Stomach (tissue), 9 donors: Measurements from ENCODE around the gene MED13L. TPM values are rescaled to one million over a fixed set of nuclear protein-coding genes. Genes with fewer than 3 reads are reported as not detected.

Source experiments
- DNase-seq, 2 donors: peaks; one replicate each; pipeline versions ENCODE4 v3.0.0 to v3.0.0-alpha.2; 2013 to 2019
- H3K27ac ChIP-seq, 5 donors: fragments of 200-600 bp in 4 of 5; sonication (generic) in 4 of 5; one replicate each; pipeline ENCODE4 v1.5.1; 2013 to 2019; ENCODE audit warnings: mild to moderate bottlenecking in 1 of 5, moderate library complexity in 1 of 5
- H3K27me3 ChIP-seq, 3 donors: fragments of 200-600 bp; sonication (generic); one replicate each; pipeline ENCODE4 v1.5.1; 2017 to 2019; ENCODE audit warnings: mixed run types in 1 of 3
- H3K36me3 ChIP-seq, 4 donors: fragments of 200-600 bp; sonication (generic); 1 replicate in 3 of 4; 2 replicates in 1 of 4; pipeline ENCODE4 v1.5.1; 2016 to 2019
- H3K4me1 ChIP-seq, 4 donors: fragments of 200-600 bp; sonication (generic); one replicate each; pipeline ENCODE4 v1.5.1; 2016 to 2019
- H3K4me3 ChIP-seq, 4 donors: fragments of 200-600 bp; sonication (generic) in 3 of 4; one replicate each; pipeline ENCODE4 v1.5.1; 2016 to 2019; ENCODE audit warnings: mild to moderate bottlenecking in 1 of 4
- H3K9me3 ChIP-seq, 4 donors: fragments of 200-600 bp; sonication (generic); one replicate each; pipeline ENCODE4 v1.5.1; 2016 to 2019
- EP300 ChIP-seq: sonication (generic); formaldehyde crosslinking; IDR thresholded peaks from one replicate; pipeline ENCODE4 v1.6.1; 2017; ENCODE audit warnings: antibody characterized with exemption
- POLR2A ChIP-seq, 4 donors: fragments of 450-650 bp; IDR thresholded peaks; one replicate each; pipeline ENCODE4 v1.6.1; 2016; ENCODE audit warnings: antibody characterized with exemption in 4 of 4, control low read depth in 2 of 4, mild to moderate bottlenecking in 1 of 4, moderate library complexity in 1 of 4
- POLR2AphosphoS5 ChIP-seq, 3 donors: sonication (generic); formaldehyde crosslinking; IDR thresholded peaks; one replicate each; pipeline ENCODE4 v1.6.1; 2016; ENCODE audit warnings: antibody characterized with exemption in 3 of 3
- WGBS, 5 donors: extraction: QIAGEN DNeasy Blood & Tissue Kit in 3 of 5; methylation state at CpG; one replicate each; pipeline versions ENCODE4 v1.1.5 to v1.1.7; 2013 to 2018; 5-methylcytosine and 5-hydroxymethylcytosine counted together
- intact Hi-C: fragments of 100-400 bp; cut with DNase I; formaldehyde crosslinking; loops from one replicate; pipeline ENCODE4 v1.15.1; 2023; ENCODE audit warnings: low total_unique reads
- polyA plus RNA-seq, 3 donors: library from polyadenylated mRNA; stranded (reverse); fragments of 200-250 nt; gene quantifications; one replicate each; pipeline ENCODE4 v1.2.3, GENCODE V29; 2013
- total RNA-seq, 5 donors: library from RNA; depleted of rRNA; stranded (reverse); fragments of >200 nt; gene quantifications; one replicate each; pipeline versions ENCODE4 v1.1.0 to v1.2.3, GENCODE V29; 2014 to 2016
- TF ChIP-seq, protein P1 (sequence below), 7 experiments: fragments of 450-650 bp in 4 of 7; fragments of 200-600 bp in 3 of 7; sonication (generic) in 3 of 7; IDR thresholded peaks; one replicate each; pipeline ENCODE4 v1.5.1; 2016 to 2019; ENCODE audit warnings: antibody characterized with exemption in 7 of 7, control low read depth in 2 of 7, mild to moderate bottlenecking in 1 of 7
- donor health status: healthy with polysubstance abuse.
- donor health status: Bipolar disorder and iron deficiency.
- donor health status: healthy.

MED13L gene
- total and polyA plus RNA-seq, 8 donors: 10.4 to 305 (median 72.7) TPM

DNA sequence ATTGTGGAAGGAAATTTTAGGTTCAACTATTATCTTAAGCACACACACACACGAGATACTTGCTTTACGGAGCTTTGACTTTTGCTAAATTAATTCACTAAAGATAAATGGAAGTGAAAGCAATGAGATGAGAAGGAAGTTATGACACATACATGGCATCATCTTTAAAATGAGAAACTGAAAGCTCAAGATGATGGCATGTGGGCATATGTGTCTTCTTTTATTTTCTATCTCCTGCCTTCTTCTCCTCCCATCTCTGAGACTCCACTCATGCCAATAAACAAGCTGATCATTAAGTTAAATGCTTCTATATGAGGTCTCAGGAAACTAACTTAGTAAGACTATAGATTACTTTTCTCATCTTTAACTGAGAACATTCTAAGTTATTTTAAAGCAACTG lies 216.7 kb downstream of the MED13L start:
- Histone ChIP-seq H3K27me3 (no peaks in the 10 kb centered on the region), H3K27ac (no peak overlapping the region), H3K36me3 (no peaks in the 10 kb centered on the region), H3K9me3 (no peaks in the 10 kb centered on the region), H3K4me3 (no peak overlapping the region), H3K4me1 (peaks cover 0 to 76% (median 31%) of the 10 kb centered on the region in 4 donors)
- 18 to 47% (median 30%) methylated on average over 2 of the region's 2 CpGs for WGBS, 5 donors
- TF ChIP-seq EP300: no peak
- TF ChIP-seq, protein P1, sequence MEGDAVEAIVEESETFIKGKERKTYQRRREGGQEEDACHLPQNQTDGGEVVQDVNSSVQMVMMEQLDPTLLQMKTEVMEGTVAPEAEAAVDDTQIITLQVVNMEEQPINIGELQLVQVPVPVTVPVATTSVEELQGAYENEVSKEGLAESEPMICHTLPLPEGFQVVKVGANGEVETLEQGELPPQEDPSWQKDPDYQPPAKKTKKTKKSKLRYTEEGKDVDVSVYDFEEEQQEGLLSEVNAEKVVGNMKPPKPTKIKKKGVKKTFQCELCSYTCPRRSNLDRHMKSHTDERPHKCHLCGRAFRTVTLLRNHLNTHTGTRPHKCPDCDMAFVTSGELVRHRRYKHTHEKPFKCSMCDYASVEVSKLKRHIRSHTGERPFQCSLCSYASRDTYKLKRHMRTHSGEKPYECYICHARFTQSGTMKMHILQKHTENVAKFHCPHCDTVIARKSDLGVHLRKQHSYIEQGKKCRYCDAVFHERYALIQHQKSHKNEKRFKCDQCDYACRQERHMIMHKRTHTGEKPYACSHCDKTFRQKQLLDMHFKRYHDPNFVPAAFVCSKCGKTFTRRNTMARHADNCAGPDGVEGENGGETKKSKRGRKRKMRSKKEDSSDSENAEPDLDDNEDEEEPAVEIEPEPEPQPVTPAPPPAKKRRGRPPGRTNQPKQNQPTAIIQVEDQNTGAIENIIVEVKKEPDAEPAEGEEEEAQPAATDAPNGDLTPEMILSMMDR (IDR thresholded peaks at IDR 0.05): no peak
- TF ChIP-seq POLR2A (IDR thresholded peaks at IDR 0.05): no peak
- no peak for TF ChIP-seq POLR2AphosphoS5 (IDR thresholded peaks at IDR 0.05)
- peak in 1 of 2 donors; percentile 16 for DNase-seq
- intact Hi-C loops: no loop called here

DNA sequence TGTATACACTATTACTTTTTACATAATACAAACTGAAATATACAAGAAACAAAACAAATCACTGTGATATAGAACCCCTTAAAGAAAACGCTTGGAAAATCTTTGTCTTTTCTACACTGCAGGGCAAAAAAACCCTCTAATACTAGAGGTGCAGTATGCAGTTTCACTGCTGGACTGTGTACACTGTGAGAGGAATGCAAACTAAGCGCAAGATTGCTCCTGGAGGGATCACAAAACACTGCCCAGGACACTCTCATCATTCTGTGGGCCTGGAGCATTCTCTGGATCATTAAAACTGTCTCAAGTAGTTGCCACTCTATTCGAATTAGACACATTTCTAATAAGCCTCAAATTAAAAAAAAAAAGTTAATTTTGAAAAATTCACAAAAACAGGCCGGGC lies 217.6 kb downstream of the MED13L start:
- H3K27me3 ChIP-seq: no peaks in the 10 kb centered on the region
- DNase-seq: no peak
- H3K27ac ChIP-seq: no peak overlapping the region
- WGBS, 5 donors: 68 to 87% (median 77%) methylated on average over 4 of the region's 4 CpGs
- no peaks in the 10 kb centered on the region for H3K9me3 ChIP-seq
- H3K4me1 ChIP-seq: peaks cover 0 to 67% (median 26%) of the 10 kb centered on the region in 4 donors
- H3K4me3 ChIP-seq: no peak overlapping the region
- TF ChIP-seq, protein P1 (IDR thresholded peaks at IDR 0.05): no peak
- TF ChIP-seq POLR2AphosphoS5 (IDR thresholded peaks at IDR 0.05) (no peak), POLR2A (IDR thresholded peaks at IDR 0.05) (no peak), EP300 (no peak)
- intact Hi-C loops: no loop called here
- H3K36me3 ChIP-seq: no peaks in the 10 kb centered on the region

DNA sequence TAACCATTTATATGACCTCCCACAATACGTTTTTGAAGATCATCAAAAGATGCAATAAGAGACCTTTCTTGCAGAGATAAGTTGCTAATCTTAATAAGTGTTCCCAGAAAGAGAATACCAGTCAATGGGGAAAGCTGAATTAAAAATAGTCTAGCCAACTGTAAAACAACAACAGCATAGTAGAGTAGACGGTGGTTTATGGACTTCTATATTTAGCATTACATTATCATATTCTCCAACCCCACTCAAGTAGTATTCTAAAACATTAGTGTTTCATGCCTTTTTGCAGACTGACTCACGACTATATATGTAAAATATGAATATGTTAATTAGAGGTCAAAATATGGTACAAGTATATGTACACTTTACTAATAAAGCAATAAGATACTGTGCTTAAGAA lies 218.9 kb downstream of the MED13L start:
- Histone ChIP-seq H3K4me1 (peaks cover 0 to 66% (median 31%) of the 10 kb centered on the region in 4 donors), H3K9me3 (no peaks in the 10 kb centered on the region), H3K27me3 (no peaks in the 10 kb centered on the region), H3K27ac (no peak overlapping the region), H3K4me3 (no peak overlapping the region), H3K36me3 (no peaks in the 10 kb centered on the region)
- TF ChIP-seq POLR2AphosphoS5 (IDR thresholded peaks at IDR 0.05): no peak
- TF ChIP-seq, protein P1 (IDR thresholded peaks at IDR 0.05): no peak
- no peak for TF ChIP-seq EP300
- TF ChIP-seq POLR2A (IDR thresholded peaks at IDR 0.05): no peak
- no peak for DNase-seq
- intact Hi-C loops: no loop called here
- 57 to 71% (median 62%) methylated on average over 3 of the region's 3 CpGs for WGBS, 5 donors

DNA sequence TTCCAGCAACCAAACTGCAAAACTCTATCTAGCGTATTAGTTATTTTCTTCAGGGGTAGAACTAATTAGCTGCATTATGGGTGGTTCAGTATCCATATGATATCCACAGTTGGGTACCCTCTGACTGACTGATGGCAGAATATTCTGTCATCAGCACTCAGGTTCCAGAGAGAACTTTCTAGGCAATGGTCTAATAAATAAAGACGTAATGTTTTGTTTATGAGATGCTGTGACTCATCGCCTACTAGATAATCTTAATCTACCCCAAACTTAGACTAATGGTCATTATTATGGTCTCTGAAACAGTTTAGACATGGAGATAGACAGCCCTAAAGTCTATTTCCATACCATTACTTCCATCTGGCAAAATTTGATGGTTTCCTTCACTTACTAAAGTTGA lies 220.1 kb downstream of the MED13L start:
- Histone ChIP-seq H3K27me3 (no peaks in the 10 kb centered on the region), H3K27ac (no peak overlapping the region), H3K4me3 (no peak overlapping the region), H3K36me3 (no peaks in the 10 kb centered on the region), H3K4me1 (peaks cover 0 to 67% (median 37%) of the 10 kb centered on the region in 4 donors), H3K9me3 (no peaks in the 10 kb centered on the region)
- DNase-seq: no peak
- TF ChIP-seq POLR2AphosphoS5 (IDR thresholded peaks at IDR 0.05): no peak
- no peak for TF ChIP-seq POLR2A (IDR thresholded peaks at IDR 0.05)
- intact Hi-C loops: no loop called here
- WGBS, 5 donors: 81 to 91% (median 85%) methylated on average over 3 of the region's 3 CpGs

DNA sequence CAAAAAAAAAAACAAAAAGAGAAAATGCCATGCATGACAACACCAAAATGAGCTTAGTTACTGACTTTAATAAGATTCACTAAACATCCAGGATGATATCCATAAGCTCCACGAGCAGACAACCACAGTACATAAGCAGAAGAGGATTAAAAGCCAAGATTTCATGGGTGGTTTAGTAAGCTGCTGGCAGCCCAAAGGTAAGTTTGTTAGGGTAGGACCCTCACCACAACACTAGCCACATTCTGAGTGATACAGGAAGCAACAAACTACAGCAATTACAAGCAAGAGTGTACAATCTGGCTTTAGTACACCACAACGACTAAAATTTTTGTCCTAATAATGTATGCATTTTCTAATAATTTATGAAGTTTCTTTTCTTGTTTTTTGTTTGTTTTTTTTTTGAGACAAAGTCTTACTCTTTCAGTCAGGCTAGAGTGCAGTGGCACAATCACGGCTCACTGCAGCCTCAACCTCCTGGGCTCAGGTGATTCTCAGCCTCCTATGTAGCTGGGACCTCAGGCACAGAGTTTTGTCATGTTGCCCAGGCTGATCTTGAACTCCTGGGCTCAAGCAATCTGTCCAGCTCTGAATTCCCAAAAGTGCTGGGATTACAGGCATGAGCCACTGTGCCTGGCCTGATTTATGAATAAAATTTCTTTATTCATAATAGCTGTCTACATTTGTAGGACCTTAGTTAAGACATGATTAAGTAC lies 221.4 kb downstream of the MED13L start:
- H3K4me3 ChIP-seq: no peak overlapping the region
- TF ChIP-seq EP300: no peak
- TF ChIP-seq POLR2A (IDR thresholded peaks at IDR 0.05): no peak
- TF ChIP-seq, protein P1 (IDR thresholded peaks at IDR 0.05): no peak
- TF ChIP-seq POLR2AphosphoS5 (IDR thresholded peaks at IDR 0.05): no peak
- 76 to 89% (median 82%) methylated on average over 3 of the region's 3 CpGs for WGBS, 5 donors
- no peaks in the 10 kb centered on the region for H3K27me3 ChIP-seq
- intact Hi-C loops: no loop called here
- DNase-seq: no peak
- H3K27ac ChIP-seq: no peak overlapping the region
- H3K9me3 ChIP-seq: no peaks in the 10 kb centered on the region
- H3K36me3 ChIP-seq: no peaks in the 10 kb centered on the region
- H3K4me1 ChIP-seq: peaks cover 0 to 76% (median 40%) of the 10 kb centered on the region in 4 donors
